HG03108 (cell line): ENCODE measurements around the gene PLXNA4.

Source experiments
- ATAC-seq: cut with Tn5 transposase; IDR thresholded peaks from one replicate; pipeline ENCODE4 v1.9.1; 2021; ENCODE audit warnings: moderate library complexity; ENCODE audit not compliant: unreplicated experiment

The PLXNA4 gene

DNA sequence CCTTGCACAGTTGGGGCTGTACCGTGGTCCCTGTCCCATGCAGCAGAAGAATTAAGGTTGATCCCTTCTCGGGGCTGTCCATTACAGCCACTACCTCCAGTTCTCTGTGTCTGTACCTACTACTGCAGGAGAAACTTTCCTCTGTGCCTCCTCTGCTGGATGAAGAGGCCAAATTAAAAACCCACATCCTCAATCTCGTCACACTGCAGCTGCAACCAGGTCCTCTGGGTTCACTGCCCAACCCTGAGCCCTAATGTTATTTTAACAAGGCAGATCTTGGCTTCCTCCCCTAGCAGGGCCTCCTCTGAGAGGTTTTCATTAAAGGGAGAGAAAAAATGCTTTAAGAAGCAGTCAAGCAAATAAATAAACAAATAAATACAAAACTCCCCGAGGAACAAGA lies 66.6 kb downstream of the PLXNA4 start:
- ATAC-seq, result no peak

GRCh38 chr7:132508724-132509353 lies 67.4 kb downstream of the PLXNA4 start:
- ATAC-seq, result no peak

GRCh38 chr7:132504852-132505251 lies 71.4 kb downstream of the PLXNA4 start:
- no peak for ATAC-seq

DNA sequence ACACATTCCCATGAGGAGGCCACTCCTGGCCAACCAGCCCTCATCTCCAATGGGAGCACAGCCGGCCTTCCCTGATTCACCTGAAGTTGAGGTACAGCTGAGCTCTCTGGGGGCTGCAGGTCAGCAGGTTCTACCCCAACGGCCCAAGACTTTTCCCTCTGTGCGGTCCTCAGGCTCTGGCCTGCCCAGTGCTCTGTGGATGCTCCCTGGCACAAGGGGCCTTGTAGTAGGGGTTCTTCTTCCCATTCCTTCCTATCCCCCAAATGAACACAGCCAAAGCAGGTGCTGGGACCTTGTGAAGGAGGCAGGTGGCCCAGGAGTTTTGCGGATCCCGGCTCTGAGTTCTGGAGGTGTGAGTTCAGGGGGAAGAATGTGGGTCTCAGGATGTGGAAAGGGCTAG lies 72.2 kb downstream of the PLXNA4 start:
- ATAC-seq, result no peak

DNA sequence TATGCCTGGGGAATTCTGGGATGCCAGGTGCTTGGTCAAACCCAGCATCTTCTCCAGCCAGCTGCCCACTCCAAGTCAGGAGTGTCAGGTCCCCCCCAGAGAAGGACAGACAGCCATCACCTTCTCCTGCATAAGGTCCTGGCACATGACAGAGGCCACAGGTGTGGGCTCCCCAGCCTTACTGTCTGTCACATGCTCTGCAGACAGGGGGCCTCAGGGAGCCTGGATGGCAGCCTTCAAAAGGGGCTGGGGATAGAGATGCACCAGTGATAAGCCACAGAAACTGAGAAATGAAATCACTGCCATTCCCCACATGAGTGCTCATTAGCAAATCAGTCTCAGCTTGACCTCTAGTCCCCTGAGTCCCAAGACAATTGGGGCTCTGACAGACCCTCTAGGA lies 72.9 kb downstream of the PLXNA4 start:
- ATAC-seq, result no peak

DNA sequence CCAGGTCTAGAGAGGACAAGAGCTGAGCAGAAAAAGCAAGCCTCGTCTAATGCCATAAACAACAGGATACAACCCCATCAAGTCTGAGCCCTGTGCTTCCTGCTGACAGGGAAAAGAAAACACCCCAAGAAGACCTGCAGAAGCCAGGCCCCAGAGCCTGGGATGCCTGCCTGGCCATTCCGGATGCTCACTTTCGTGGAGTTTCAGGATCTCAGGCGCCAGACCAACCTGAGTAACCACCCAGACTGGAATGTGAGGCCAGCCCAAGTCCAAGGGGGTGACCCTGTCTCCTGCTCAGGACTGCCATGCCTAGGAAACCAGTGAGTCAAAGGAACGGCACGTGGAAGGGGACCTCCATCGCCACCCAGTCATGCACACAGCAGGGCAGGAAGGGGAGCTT lies 74.3 kb downstream of the PLXNA4 start:
- no peak for ATAC-seq

GRCh38 chr7:132500727-132501440 lies 75.4 kb downstream of the PLXNA4 start:
- ATAC-seq, result no peak

DNA sequence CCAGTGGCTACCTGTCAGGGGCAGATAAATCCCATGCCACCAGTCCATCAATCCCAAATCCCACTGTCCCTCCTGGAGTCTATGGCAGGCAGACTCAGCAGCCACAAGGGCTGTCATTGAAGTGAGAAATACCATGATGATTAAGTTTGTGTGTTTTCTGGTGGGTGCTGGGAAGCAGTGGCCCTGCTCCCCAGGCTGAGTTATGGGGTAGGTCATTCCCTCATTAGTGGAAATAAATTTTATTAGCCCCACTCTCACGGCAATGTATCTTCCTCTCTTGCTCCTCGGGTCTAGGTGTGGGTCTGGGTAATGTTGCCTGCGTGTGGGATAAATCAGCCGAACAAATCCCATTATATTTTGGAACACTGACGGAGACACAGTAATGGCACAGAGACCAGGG lies 76.8 kb downstream of the PLXNA4 start:
- no peak for ATAC-seq

GRCh38 chr7:132499065-132499464 lies 77.2 kb downstream of the PLXNA4 start:
- no peak for ATAC-seq

GRCh38 chr7:132498319-132498718 lies 78.0 kb downstream of the PLXNA4 start:
- ATAC-seq, result no peak

- no peak for ATAC-seq
Observed at GRCh38 chr7:132497098-132497497, 79.2 kb downstream of the PLXNA4 start.

GRCh38 chr7:132495936-132496335 lies 80.3 kb downstream of the PLXNA4 start:
- ATAC-seq, result no peak

DNA sequence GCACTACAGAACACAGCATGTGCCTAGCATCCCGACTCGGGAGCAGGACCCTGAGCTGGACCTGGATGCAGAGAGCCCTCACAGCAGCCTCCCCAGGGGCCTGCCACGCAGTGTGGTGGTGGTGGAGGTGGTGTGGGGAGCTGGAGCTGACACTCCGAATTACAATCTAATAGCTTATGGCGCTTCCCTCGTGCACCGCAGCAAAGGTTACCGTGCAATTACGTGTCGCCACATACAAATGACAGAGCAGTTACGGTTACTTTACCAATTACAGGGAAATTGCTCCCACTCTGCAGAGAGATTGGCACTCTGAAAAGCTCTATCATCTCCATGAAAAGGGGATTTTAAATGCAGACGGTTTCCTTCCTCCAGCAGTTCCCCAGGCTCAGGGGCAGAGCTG lies 81.8 kb downstream of the PLXNA4 start:
- ATAC-seq, result no peak

- ATAC-seq, result no peak
Observed at GRCh38 chr7:132492823-132493445, 83.3 kb downstream of the PLXNA4 start.

GRCh38 chr7:132491391-132491945 lies 84.8 kb downstream of the PLXNA4 start:
- no peak for ATAC-seq

- ATAC-seq, result no peak
Observed at GRCh38 chr7:132490474-132490873, 85.8 kb downstream of the PLXNA4 start.

GRCh38 chr7:132489776-132490237 lies 86.5 kb downstream of the PLXNA4 start:
- ATAC-seq, result no peak

DNA sequence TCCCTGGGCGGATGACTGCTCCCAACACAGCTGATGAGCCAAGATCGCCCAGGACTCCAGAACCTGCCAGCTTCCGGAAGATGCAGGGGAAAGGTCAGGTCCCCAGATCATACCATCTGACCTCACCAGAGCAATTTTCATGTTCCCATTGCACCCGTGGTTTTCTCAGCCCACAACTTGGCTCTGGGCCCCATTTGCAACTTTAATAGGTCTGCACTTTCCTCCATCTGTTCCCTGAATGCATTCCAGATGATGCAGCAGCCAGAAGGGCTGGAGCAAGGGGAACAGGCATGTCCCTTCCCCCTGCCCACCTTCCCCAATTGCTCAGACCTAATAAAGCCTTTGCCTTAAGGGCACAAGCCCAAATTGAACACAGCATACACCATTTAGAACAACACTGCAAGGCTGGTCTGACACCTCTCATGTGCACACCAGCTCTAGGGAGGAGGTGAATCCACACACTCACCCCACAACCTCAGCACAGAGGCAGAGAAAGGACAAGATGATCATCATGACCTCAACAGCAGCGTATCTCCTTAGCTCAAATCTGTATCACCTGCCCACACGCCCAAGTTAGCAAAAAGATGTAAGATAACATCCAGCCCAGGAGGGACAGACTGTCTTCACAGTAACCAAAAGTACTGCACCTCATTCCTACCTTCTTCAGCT lies 87.5 kb downstream of the PLXNA4 start:
- no peak for ATAC-seq

DNA sequence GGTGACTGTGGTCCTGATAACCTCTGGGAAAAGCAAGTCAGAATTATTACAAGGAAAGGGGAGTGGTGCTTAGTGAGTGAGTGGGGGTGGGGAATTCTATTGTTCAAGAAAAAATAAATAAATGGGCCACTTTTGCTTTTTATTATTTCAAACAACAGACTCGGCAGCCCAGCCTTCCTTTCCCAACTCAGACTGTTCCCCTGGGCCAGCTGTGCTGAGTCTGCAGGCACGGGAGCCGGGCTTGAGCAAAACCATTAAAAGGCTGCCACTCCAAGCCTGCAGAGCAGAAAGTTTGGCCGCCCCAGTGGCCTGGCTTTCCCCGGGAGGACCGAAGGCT lies 90.0 kb downstream of the PLXNA4 start:
- ATAC-seq, result no peak

DNA sequence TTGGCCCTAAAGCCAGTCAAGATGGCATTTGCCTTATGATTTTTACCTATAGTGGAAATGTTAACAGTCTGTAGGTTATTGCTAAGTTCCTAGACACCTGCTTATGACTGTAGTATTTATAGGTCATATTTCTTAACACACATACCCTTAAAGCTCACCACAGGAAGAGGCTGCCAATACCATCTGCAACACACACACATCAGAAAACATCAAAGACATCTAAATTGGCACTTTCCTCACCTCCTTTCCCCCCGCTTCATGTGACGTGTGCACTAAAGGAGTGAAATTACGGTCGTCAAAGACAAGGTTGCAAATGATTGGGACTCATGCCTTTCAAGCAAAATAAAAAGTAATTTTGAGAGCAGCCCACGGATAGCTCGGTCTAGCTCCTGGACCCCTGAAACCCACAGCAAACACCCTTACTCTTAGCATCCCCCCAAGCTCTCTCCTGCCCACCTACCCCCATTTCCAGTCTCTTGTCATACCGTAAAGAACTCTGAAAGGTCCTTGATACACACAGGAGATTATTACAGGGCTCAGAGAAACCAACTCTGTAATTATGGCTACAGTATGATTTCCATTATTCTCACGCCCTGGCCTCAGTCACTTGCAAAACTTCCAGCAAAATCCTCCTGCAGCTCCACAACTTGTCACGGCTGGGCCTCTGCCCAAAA lies 90.5 kb downstream of the PLXNA4 start:
- no peak for ATAC-seq

- ATAC-seq, result no peak
Observed at GRCh38 chr7:132485136-132485535, 91.1 kb downstream of the PLXNA4 start.
